GM12872 (cell line): ENCODE data around the gene SLC35F4.

Source experiments
- CTCF ChIP-seq: IDR thresholded peaks from 3 replicates; pipeline ENCODE4 v1.5.1; 2011; ENCODE audit warnings: low read depth, mild to moderate bottlenecking, low read length, moderate library complexity; ENCODE audit not compliant: insufficient read depth

The SLC35F4 gene

GRCh38 chr14:57865403-57866198 is at the start of gene SLC35F4:
SLC35F4 (minus strand) TSS chr14:57866092.
- TF ChIP-seq CTCF = no peak

- TF ChIP-seq CTCF = no peak
Observed at GRCh38 chr14:57909626-57910025, 43.7 kb upstream of the SLC35F4 start.

GRCh38 chr14:57903954-57904353 is 38.1 kb upstream of the SLC35F4 start:
- no peak for TF ChIP-seq CTCF

- no peak for TF ChIP-seq CTCF
Observed at GRCh38 chr14:57898837-57899572, 33.1 kb upstream of the SLC35F4 start.

- TF ChIP-seq CTCF = no peak
Observed at GRCh38 chr14:57897144-57897748, 31.4 kb upstream of the SLC35F4 start.

GRCh38 chr14:57889245-57889644 is 23.4 kb upstream of the SLC35F4 start:
- TF ChIP-seq CTCF = no peak

- no peak for TF ChIP-seq CTCF
Observed at GRCh38 chr14:57884175-57884574, 18.3 kb upstream of the SLC35F4 start.
